GM21717 (cell line): ENCODE results near the gene RAB4A.

Experiments used
- ATAC-seq: cut with Tn5 transposase; IDR thresholded peaks from one replicate; pipeline ENCODE4 v1.9.1; 2021; ENCODE audit warnings: mild to moderate bottlenecking, moderate library complexity; ENCODE audit not compliant: unreplicated experiment

The RAB4A gene

GRCh38 chr1:229328598-229329362 is 57.9 kb downstream of the RAB4A start:
- ATAC-seq = no peak

GRCh38 chr1:229334269-229334668 is 63.4 kb downstream of the RAB4A start:
- no peak for ATAC-seq

GRCh38 chr1:229334716-229335115 is 63.8 kb downstream of the RAB4A start:
- no peak for ATAC-seq

- ATAC-seq = no peak
Observed at GRCh38 chr1:229336345-229336744, 65.4 kb downstream of the RAB4A start.

GRCh38 chr1:229339086-229339485 is 68.2 kb downstream of the RAB4A start:
- ATAC-seq = no peak

- no peak for ATAC-seq
Observed at GRCh38 chr1:229339520-229339919, 68.6 kb downstream of the RAB4A start.

- ATAC-seq = no peak
Observed at GRCh38 chr1:229340496-229340895, 69.6 kb downstream of the RAB4A start.

GRCh38 chr1:229341774-229342655 is 71.1 kb downstream of the RAB4A start:
- peak; percentile 71 for ATAC-seq

GRCh38 chr1:229342656-229343569 is 72.0 kb downstream of the RAB4A start, which contains the start of gene CCSAP:
TSS of gene CCSAP (minus strand) at chr1:229343047. CDS start at chr1:229342465, 582 bp downstream.
- peak; percentile 47 for ATAC-seq

- ATAC-seq = no peak
Observed at GRCh38 chr1:229344139-229344538, 73.2 kb downstream of the RAB4A start.

GRCh38 chr1:229344937-229345684 is 74.2 kb downstream of the RAB4A start:
- ATAC-seq = no peak

- no peak for ATAC-seq
Observed at GRCh38 chr1:229347528-229347927, 76.6 kb downstream of the RAB4A start.

- no peak for ATAC-seq
Observed at GRCh38 chr1:229349463-229350385, 78.8 kb downstream of the RAB4A start.

GRCh38 chr1:229352975-229353374 is 82.1 kb downstream of the RAB4A start:
- no peak for ATAC-seq

- no peak for ATAC-seq
Observed at GRCh38 chr1:229354226-229354625, 83.3 kb downstream of the RAB4A start.
